ENCODE measurements around the gene RIPOR3.
"Not testable (repeated sequence)": the region's sequence is repeated elsewhere in the genome, so short reads cannot be mapped to it uniquely, and the experiment has no call there.

The RIPOR3 gene

DNA sequence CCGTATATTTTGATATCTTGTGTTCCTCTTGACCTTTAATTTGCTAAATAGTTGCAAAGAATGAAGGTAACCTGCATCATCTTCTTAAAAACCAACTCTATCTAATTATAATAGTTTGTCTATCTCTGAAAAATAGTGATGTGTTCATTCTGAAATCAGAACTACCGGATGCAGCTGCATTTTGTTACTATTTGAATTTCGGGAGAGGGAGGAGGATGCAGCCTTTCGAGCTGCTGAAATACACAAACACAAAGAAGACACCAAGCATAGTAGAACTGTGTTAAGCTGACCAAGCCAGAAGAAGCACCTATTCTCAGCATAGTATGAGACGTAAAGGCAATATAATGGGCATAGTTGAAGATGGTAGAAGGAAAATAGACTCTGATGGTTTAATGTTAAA is 148.0 kb downstream of the RIPOR3 start:
- TF ChIP-seq, protein P1, sequence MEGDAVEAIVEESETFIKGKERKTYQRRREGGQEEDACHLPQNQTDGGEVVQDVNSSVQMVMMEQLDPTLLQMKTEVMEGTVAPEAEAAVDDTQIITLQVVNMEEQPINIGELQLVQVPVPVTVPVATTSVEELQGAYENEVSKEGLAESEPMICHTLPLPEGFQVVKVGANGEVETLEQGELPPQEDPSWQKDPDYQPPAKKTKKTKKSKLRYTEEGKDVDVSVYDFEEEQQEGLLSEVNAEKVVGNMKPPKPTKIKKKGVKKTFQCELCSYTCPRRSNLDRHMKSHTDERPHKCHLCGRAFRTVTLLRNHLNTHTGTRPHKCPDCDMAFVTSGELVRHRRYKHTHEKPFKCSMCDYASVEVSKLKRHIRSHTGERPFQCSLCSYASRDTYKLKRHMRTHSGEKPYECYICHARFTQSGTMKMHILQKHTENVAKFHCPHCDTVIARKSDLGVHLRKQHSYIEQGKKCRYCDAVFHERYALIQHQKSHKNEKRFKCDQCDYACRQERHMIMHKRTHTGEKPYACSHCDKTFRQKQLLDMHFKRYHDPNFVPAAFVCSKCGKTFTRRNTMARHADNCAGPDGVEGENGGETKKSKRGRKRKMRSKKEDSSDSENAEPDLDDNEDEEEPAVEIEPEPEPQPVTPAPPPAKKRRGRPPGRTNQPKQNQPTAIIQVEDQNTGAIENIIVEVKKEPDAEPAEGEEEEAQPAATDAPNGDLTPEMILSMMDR (IDR thresholded peaks at IDR 0.05; ENCODE audit: insufficient read depth, low read depth, low read length, missing control alignments) = no peak
- DNase-seq (ENCODE audit: low read depth) = no peak
- H3K4me3 ChIP-seq (ENCODE audit: low read length) = no peak overlapping the region

DNA sequence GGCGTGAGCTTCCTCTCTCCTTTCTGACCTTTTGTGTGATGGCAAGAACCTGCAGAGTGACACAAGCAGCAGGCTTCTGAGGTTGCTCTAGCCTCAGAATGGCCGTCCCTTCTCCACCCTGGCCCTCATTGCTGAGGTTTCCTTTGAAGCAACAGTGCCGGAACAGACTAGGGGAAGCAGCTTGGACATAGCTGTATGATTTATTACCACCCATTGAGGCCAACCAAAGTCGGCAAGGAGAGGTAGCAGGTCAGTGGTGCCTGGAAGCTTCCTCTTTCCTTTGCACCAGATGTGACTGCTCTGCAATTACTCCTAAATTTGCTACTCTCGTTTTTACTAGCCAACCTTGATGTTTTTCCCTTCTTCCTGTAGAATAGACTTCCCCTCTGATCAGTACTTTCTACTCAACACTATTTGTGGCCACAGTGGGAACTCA is 149.7 kb downstream of the RIPOR3 start:
- H3K4me3 ChIP-seq (ENCODE audit: low read length) = no peak overlapping the region
- DNase-seq (ENCODE audit: low read depth) = no peak
- TF ChIP-seq, protein P1 (IDR thresholded peaks at IDR 0.05; ENCODE audit: insufficient read depth, low read depth, low read length, missing control alignments) = no peak

DNA sequence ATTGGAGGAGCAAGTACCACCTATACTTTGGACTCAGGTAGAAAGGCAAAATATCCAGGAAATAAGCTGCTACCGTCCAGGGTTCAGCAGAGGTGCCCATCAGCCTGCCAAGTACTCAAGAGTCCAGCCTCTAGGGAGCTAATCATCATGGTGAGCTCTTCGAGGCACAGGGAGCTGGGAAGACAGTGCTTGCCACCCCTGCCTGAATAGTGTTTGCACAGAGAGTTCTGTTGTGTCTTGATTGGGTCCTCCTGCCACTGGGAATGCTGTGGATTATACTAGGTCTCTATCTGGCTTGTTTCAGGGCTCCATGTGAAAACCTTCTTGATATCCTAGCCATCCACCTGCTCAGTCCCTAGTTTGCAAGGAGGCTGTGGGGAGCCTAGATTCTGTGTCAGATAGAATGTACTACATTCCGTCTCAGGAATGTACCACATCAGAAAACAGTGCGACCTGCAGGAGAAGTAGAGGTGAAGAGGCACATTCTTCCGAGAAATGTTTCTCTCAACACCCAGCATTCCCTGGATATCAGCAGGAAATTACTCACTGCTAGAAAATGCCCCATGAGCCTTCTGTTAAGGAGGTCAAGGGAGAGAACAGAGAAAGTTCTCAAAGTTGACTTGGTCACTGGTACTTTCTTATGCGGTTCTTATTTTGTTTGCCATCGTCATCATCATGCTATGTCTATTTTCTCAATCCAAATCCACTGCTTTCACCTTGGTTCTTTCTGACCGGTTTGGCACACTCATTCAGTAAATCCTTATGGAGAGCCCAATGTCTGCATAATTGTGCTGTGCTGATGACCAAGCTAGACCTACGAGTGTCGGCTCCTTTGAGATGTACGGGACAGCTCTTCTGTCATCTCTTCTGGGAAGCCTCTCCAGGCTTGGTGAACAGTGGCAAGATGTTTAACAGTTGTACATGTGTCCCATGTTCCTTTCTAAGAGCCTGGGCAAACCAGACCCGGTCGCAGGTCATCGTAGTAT is 150.4 kb downstream of the RIPOR3 start:
- peak; percentile 58 for DNase-seq (ENCODE audit: low read depth)
- H3K4me3 ChIP-seq (ENCODE audit: low read length) = no peak overlapping the region
- TF ChIP-seq, protein P1 (IDR thresholded peaks at IDR 0.05; ENCODE audit: insufficient read depth, low read depth, low read length, missing control alignments) = no peak

DNA sequence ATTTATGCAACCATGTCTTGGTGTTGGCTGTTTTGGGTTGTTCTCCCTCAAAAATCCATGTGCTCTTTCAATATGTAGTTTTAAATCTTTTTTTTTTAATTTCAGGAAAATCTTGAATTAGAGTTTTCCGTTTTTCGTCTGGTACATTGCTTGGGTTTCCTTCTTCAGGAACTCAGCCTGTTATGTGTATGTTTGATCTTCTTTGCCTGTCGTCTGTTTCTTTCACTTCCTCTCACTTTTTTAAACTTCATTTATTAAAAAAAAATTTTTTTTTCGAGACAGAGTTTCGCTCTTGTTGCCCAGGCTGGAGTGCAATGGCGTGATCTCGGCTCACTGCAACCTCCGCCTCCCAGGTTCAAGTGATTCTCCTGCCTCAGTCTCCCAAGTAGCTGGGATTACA is 151.5 kb downstream of the RIPOR3 start:
- not testable (repeated sequence) for DNase-seq (ENCODE audit: low read depth); H3K4me3 ChIP-seq (ENCODE audit: low read length)

DNA sequence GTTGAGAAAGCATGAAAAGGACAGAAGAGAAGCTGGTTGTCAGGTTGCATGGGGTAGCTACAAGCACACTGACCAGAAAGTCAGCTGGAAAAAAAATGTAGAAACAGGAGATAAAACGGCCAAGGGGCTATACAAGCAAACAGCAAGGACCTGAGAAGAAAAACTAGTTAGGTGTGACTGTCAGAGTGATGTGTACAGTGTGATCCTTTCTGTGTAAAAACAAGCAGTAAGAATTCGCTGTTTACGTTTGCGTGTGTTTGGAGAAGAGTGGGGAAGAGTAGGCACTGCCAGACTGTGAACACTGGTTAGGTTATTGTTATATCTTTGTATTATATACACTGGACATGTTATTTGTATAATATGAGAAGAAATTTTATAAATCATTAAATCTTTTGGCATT is 153.1 kb downstream of the RIPOR3 start:
- no peak overlapping the region for H3K4me3 ChIP-seq (ENCODE audit: low read length)
- DNase-seq (ENCODE audit: low read depth) = no peak
- TF ChIP-seq, protein P1 (IDR thresholded peaks at IDR 0.05; ENCODE audit: insufficient read depth, low read depth, low read length, missing control alignments) = no peak

DNA sequence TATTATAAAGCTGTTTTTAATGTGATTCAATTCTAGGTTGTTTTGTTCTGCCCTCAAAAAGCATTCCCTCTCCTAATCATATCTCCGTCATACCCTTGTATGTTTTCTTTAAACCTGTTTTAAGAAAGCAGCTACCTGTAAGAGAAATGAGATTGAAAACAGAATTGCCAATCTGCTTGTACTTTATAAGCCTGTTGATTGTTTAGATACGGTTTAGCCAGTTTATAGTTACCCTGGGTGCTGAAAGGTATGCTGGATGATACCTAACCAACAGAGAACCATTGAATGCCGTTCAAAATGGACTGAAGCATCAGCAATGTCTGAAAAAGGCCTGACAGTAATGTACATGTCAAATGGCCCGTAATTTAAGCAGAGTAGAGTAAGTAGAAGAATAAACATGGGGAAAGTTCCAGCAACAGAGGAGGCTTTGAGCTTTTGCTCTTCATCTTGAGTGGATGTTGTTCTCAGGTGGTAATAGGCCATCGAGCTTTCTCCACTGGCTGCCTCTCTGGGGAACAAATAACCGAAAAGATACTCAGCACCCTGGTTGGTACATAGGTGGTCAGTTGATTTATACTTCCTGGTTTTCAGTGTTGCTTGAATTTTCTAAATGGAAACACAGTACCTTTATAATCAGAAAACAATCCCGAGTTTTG is 153.7 kb downstream of the RIPOR3 start:
- no peak for DNase-seq (ENCODE audit: low read depth)
- H3K4me3 ChIP-seq (ENCODE audit: low read length) = no peak overlapping the region
- TF ChIP-seq, protein P1 (IDR thresholded peaks at IDR 0.05; ENCODE audit: insufficient read depth, low read depth, low read length, missing control alignments) = no peak

DNA sequence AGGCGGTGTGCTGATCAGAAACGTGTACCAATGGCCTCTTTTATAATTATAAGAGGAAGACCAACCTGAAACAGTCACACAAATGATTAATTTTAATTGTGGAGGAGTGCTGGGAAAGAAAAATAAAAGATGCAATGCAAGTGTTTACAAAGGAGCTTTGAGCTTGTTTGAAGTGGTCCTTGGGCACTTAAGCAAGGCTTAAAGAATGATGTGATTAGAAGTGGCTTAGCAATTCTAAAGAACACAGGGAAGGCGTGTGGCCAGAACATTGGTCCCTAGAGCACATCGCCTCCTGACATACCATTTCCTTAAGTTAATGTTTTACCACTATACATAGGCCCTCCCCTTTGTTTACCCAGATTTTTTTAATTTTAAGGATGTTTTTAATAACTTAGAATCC is 155.0 kb downstream of the RIPOR3 start:
- TF ChIP-seq, protein P1 (IDR thresholded peaks at IDR 0.05; ENCODE audit: insufficient read depth, low read depth, low read length, missing control alignments) = no peak
- H3K4me3 ChIP-seq (ENCODE audit: low read length) = no peak overlapping the region
- DNase-seq (ENCODE audit: low read depth) = no peak

Measured in epithelial cell of esophagus (primary cell).